Activated naive CD8-positive, alpha-beta T cell treated with anti-CD3 and anti-CD28 coated beads for 36 hours (primary cell): ENCODE measurements around the gene CACNG4. TPM values are rescaled to one million over a fixed set of nuclear protein-coding genes. Genes with fewer than 3 reads are reported as not detected.

Experiments used
- DNase-seq: peaks from one replicate; pipeline ENCODE4 v3.0.0; 2021
- H3K27ac Mint-ChIP-seq: one replicate; pipeline ENCODE4 v1.8.0; 2022; ENCODE audit warnings: mild to moderate bottlenecking, moderate library complexity, mixed read lengths
- H3K27me3 Mint-ChIP-seq: one replicate; pipeline ENCODE4 v1.8.0; 2022; ENCODE audit warnings: mild to moderate bottlenecking, mixed read lengths
- H3K36me3 Mint-ChIP-seq: one replicate; pipeline ENCODE4 v1.8.0; 2021; ENCODE audit warnings: mild to moderate bottlenecking, mixed read lengths
- H3K4me1 Mint-ChIP-seq: one replicate; pipeline ENCODE4 v1.8.0; 2021; ENCODE audit warnings: mixed read lengths
- H3K4me3 Mint-ChIP-seq: one replicate; pipeline ENCODE4 v1.8.0; 2022; ENCODE audit warnings: mild to moderate bottlenecking, moderate library complexity, mixed read lengths
- H3K9me3 Mint-ChIP-seq: one replicate; pipeline ENCODE4 v1.8.0; 2022; ENCODE audit warnings: mixed read lengths
- total RNA-seq, 2 experiments: library from RNA; stranded (reverse); gene quantifications; one replicate each; pipeline ENCODE4 v1.2.3, GENCODE V29; 2021

The CACNG4 gene
- total RNA-seq, 2 experiments from 2014 or later, result not detected

- no peak for DNase-seq
- no peak overlapping the region for H3K4me3 Mint-ChIP-seq
- no peaks in the 10 kb centered on the region for H3K36me3 Mint-ChIP-seq
- H3K27me3 Mint-ChIP-seq, result peaks cover 39% of the 10 kb centered on the region
- H3K27ac Mint-ChIP-seq, result no peak overlapping the region
- H3K9me3 Mint-ChIP-seq, result peaks cover 13% of the 10 kb centered on the region
- H3K4me1 Mint-ChIP-seq, result no peaks in the 10 kb centered on the region
Measured at GRCh38 chr17:66938656-66939055, 25.9 kb upstream of the CACNG4 start.

GRCh38 chr17:66939461-66940114, 24.9 kb upstream of the CACNG4 start:
- H3K4me3 Mint-ChIP-seq, result no peak overlapping the region
- H3K27ac Mint-ChIP-seq, result no peak overlapping the region
- H3K36me3 Mint-ChIP-seq, result no peaks in the 10 kb centered on the region
- DNase-seq, result no peak
- H3K9me3 Mint-ChIP-seq, result peaks cover 10% of the 10 kb centered on the region
- H3K27me3 Mint-ChIP-seq, result peaks cover 48% of the 10 kb centered on the region
- H3K4me1 Mint-ChIP-seq, result no peaks in the 10 kb centered on the region

DNA sequence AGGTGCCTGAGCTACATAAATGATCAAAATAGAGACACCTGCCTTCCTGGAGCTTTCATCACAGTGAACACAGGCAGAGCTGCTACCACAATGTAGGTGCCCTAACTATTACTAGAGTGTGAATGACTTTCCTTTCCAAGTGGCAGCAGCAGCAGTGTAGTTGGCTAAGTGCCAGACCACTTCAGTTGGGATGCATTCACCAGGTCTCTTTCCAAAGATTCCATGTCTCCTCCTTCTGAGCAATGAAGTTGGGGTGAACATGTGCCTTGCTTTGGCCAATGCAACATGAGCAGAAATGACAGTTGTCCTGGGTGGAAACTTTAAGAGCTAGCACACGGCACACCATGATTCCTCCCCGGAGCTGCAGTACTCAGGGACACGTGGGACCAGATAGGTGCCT, 23.3 kb upstream of the CACNG4 start:
- peaks cover 65% of the 10 kb centered on the region for H3K27me3 Mint-ChIP-seq

DNA sequence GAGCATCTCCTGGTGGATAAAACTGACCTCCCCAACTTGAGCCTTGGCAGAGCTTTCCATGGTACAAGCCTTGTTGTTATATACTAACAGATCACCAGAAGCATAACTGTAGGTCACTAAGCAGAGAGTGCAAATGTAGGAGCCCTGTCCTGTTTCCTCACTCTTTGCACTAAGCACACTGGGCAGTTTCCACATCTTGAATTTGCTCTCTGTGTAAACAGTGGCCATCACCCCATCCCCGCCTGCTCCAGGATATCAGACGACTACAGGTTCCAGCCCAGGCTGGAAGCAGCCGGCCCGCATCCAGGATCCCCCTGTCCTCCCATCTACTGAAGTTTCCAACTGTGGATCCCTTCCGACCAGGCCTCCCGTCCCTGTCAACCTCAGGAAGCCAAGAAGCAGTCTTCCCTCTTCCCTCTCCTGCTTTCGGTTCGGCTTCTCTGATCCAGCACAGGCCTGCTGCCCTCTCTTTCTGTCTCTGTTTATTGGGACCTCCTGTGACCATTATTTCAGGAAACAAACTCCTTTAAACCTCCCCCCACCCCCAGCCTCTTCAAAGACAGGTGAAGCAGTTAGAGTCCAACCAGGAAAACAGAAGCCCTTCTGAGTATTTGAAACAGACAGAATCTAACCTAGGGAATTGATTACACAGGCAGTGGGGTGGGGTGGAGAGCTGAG, 22.6 kb upstream of the CACNG4 start:
- no peaks in the 10 kb centered on the region for H3K4me1 Mint-ChIP-seq
- H3K9me3 Mint-ChIP-seq, result peaks cover 7% of the 10 kb centered on the region
- H3K4me3 Mint-ChIP-seq, result no peak overlapping the region
- no peak overlapping the region for H3K27ac Mint-ChIP-seq
- peaks cover 71% of the 10 kb centered on the region for H3K27me3 Mint-ChIP-seq
- DNase-seq, result no peak
- no peaks in the 10 kb centered on the region for H3K36me3 Mint-ChIP-seq

More for the DNA sequence above, 23.3 kb upstream of the CACNG4 start:
- Mint-ChIP-seq H3K36me3 (no peaks in the 10 kb centered on the region), H3K9me3 (peaks cover 7% of the 10 kb centered on the region), H3K4me1 (no peaks in the 10 kb centered on the region), H3K4me3 (no peak overlapping the region), H3K27ac (no peak overlapping the region)
- no peak for DNase-seq

- H3K27ac Mint-ChIP-seq, result no peak overlapping the region
- no peak overlapping the region for H3K4me3 Mint-ChIP-seq
- no peak for DNase-seq
- peaks cover 72% of the 10 kb centered on the region for H3K27me3 Mint-ChIP-seq
- H3K9me3 Mint-ChIP-seq, result peaks cover 6% of the 10 kb centered on the region
- H3K4me1 Mint-ChIP-seq, result no peaks in the 10 kb centered on the region
- H3K36me3 Mint-ChIP-seq, result no peaks in the 10 kb centered on the region
Measured at GRCh38 chr17:66942451-66943264, 21.8 kb upstream of the CACNG4 start.

GRCh38 chr17:66943484-66943883, 21.0 kb upstream of the CACNG4 start:
- peaks cover 69% of the 10 kb centered on the region for H3K27me3 Mint-ChIP-seq

GRCh38 chr17:66944351-66945146, 20.0 kb upstream of the CACNG4 start:
- DNase-seq, result no peak
- Mint-ChIP-seq H3K27ac (no peak overlapping the region), H3K9me3 (no peaks in the 10 kb centered on the region), H3K27me3 (peaks cover 66% of the 10 kb centered on the region), H3K4me1 (no peaks in the 10 kb centered on the region), H3K36me3 (no peaks in the 10 kb centered on the region), H3K4me3 (no peak overlapping the region)

More at GRCh38 chr17:66943484-66943883, 21.0 kb upstream of the CACNG4 start:
- Mint-ChIP-seq H3K36me3 (no peaks in the 10 kb centered on the region), H3K4me1 (no peaks in the 10 kb centered on the region), H3K4me3 (no peak overlapping the region), H3K27ac (no peak overlapping the region), H3K9me3 (no peaks in the 10 kb centered on the region)
- DNase-seq, result no peak

- DNase-seq, result no peak
- no peaks in the 10 kb centered on the region for H3K4me1 Mint-ChIP-seq
- H3K9me3 Mint-ChIP-seq, result no peaks in the 10 kb centered on the region
- H3K36me3 Mint-ChIP-seq, result no peaks in the 10 kb centered on the region
- peaks cover 59% of the 10 kb centered on the region for H3K27me3 Mint-ChIP-seq
- H3K4me3 Mint-ChIP-seq, result no peak overlapping the region
- no peak overlapping the region for H3K27ac Mint-ChIP-seq
Measured at GRCh38 chr17:66945147-66945835, 19.2 kb upstream of the CACNG4 start.

- Mint-ChIP-seq H3K27me3 (peaks cover 54% of the 10 kb centered on the region), H3K27ac (no peak overlapping the region), H3K4me3 (no peak overlapping the region)
Measured at GRCh38 chr17:66946251-66946650, 18.3 kb upstream of the CACNG4 start.

GRCh38 chr17:66947311-66947710, 17.2 kb upstream of the CACNG4 start:
- Mint-ChIP-seq H3K36me3 (no peaks in the 10 kb centered on the region), H3K27me3 (peaks cover 48% of the 10 kb centered on the region), H3K27ac (no peak overlapping the region), H3K4me3 (no peak overlapping the region), H3K9me3 (no peaks in the 10 kb centered on the region), H3K4me1 (no peaks in the 10 kb centered on the region)
- no peak for DNase-seq

More at GRCh38 chr17:66946251-66946650, 18.3 kb upstream of the CACNG4 start:
- Mint-ChIP-seq H3K4me1 (no peaks in the 10 kb centered on the region), H3K36me3 (no peaks in the 10 kb centered on the region), H3K9me3 (no peaks in the 10 kb centered on the region)
- DNase-seq, result no peak

DNA sequence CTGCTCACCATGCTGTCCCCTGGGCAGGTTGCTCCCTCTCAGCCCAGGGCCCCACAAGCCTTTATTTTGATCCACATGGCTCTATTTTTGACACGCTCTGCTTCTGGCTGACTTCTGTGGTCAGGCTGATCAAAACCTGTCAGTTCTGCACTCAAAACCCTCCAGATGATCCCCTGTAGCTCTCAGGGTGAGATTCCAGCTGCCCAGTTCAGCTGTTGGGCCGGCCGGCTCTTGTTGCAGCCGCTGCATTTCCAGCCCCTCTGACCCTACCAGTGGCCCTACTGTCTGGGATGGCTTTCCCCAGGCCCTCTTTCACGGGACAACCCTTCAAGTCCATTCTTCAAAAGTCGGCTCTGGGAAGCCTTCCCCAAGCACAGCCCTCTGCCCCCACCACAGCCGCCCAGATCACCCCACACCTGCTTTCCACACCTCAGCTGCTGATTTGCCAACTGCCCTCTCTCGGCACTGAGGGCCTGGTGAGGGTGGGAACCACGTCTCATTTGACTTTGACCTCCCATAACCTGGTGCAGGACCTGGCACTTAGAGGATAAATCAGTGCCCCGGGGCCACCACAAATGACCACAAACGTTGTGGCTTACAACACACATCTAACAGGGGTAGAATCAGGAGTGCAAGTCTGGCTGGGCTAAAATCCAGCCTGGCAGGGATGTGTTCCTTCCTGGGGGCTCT, 16.3 kb upstream of the CACNG4 start:
- DNase-seq, result no peak
- Mint-ChIP-seq H3K27me3 (peaks cover 43% of the 10 kb centered on the region), H3K27ac (no peak overlapping the region)

GRCh38 chr17:66949501-66949900, 15.0 kb upstream of the CACNG4 start:
- no peak for DNase-seq
- Mint-ChIP-seq H3K4me3 (no peak overlapping the region), H3K27me3 (peaks cover 30% of the 10 kb centered on the region), H3K4me1 (no peaks in the 10 kb centered on the region), H3K36me3 (no peaks in the 10 kb centered on the region), H3K27ac (no peak overlapping the region), H3K9me3 (no peaks in the 10 kb centered on the region)

More for the DNA sequence above, 16.3 kb upstream of the CACNG4 start:
- H3K4me3 Mint-ChIP-seq, result no peak overlapping the region
- H3K4me1 Mint-ChIP-seq, result no peaks in the 10 kb centered on the region
- no peaks in the 10 kb centered on the region for H3K9me3 Mint-ChIP-seq
- H3K36me3 Mint-ChIP-seq, result no peaks in the 10 kb centered on the region

GRCh38 chr17:66950325-66950724, 14.2 kb upstream of the CACNG4 start:
- no peaks in the 10 kb centered on the region for H3K4me1 Mint-ChIP-seq
- no peaks in the 10 kb centered on the region for H3K9me3 Mint-ChIP-seq
- no peak for DNase-seq
- no peaks in the 10 kb centered on the region for H3K36me3 Mint-ChIP-seq
- no peak overlapping the region for H3K27ac Mint-ChIP-seq
- peaks cover 22% of the 10 kb centered on the region for H3K27me3 Mint-ChIP-seq
- no peak overlapping the region for H3K4me3 Mint-ChIP-seq
